HepG2 (cell line): Measurements from ENCODE around the gene AHRR. TPM values are rescaled to one million over a fixed set of nuclear protein-coding genes. Genes with fewer than 3 reads are reported as not detected.

Source experiments
- BATF2 ChIP-seq: sonication (generic); formaldehyde crosslinking; IDR thresholded peaks from 2 replicates; pipeline ENCODE4 v1.8.0; 2022; ENCODE audit warnings: mild to moderate bottlenecking, missing genetic modification reagents, moderate library complexity
- CBFB ChIP-seq: sonication (generic); formaldehyde crosslinking; IDR thresholded peaks from 2 replicates; pipeline ENCODE4 v1.4.0; 2020; ENCODE audit warnings: missing genetic modification reagents
- KLF13 ChIP-seq: sonication (generic); formaldehyde crosslinking; IDR thresholded peaks from 2 replicates; pipeline ENCODE4 v1.4.0; 2020; ENCODE audit warnings: mild to moderate bottlenecking, missing genetic modification reagents
- MAFG ChIP-seq: sonication (generic); formaldehyde crosslinking; IDR thresholded peaks from 2 replicates; pipeline ENCODE4 v1.5.1; 2020; ENCODE audit warnings: mild to moderate bottlenecking, missing genetic modification reagents
- NR2F1 ChIP-seq, 2 experiments: fragments of 450-650 bp in 1 of 2; formaldehyde crosslinking in 1 of 2; IDR thresholded peaks; 2 replicates each; pipeline versions ENCODE4 v1.5.0 to v1.6.1; 2016 to 2020; ENCODE audit warnings: mild to moderate bottlenecking in 1 of 2, missing compliant biosample characterization in 1 of 2, missing genetic modification reagents in 1 of 2, moderate library complexity in 1 of 2
- SALL2 ChIP-seq: sonication (generic); formaldehyde crosslinking; IDR thresholded peaks from 2 replicates; pipeline ENCODE4 v1.8.1; 2023; ENCODE audit warnings: mild to moderate bottlenecking, missing genetic modification reagents, inconsistent platforms
- ZBTB10 ChIP-seq: sonication (generic); formaldehyde crosslinking; IDR thresholded peaks from 2 replicates; pipeline ENCODE4 v1.4.0; 2020; ENCODE audit warnings: missing genetic modification reagents, borderline replicate concordance
- ZKSCAN1 ChIP-seq: fragments of 150-350 bp; IDR thresholded peaks from 2 replicates; pipeline ENCODE4 v1.6.1; 2014; ENCODE audit warnings: low read length
- ZMYM4 ChIP-seq: sonication (generic); formaldehyde crosslinking; IDR thresholded peaks from 2 replicates; pipeline ENCODE4 v1.8.1; 2023; ENCODE audit warnings: mild to moderate bottlenecking, missing genetic modification reagents
- ZNF274 ChIP-seq: sonication (generic); formaldehyde crosslinking; IDR thresholded peaks from 2 replicates; pipeline ENCODE4 v1.5.1; 2020; ENCODE audit warnings: mild to moderate bottlenecking, missing genetic modification reagents
- ZNF598 ChIP-seq: sonication (generic); formaldehyde crosslinking; IDR thresholded peaks from 2 replicates; pipeline ENCODE4 v1.5.1; 2020; ENCODE audit warnings: mild to moderate bottlenecking, missing genetic modification reagents, borderline replicate concordance
- ZNF891 ChIP-seq: sonication (generic); formaldehyde crosslinking; IDR thresholded peaks from 2 replicates; pipeline ENCODE4 v1.5.0; 2020; ENCODE audit warnings: mild to moderate bottlenecking, missing genetic modification reagents
- polyA plus RNA-seq, 8 experiments: library from polyadenylated mRNA; depleted of rRNA in 3 of 8; stranded (reverse) in 7 of 8; unstranded in 1 of 8; fragments of >200 nt; fragmentation: Illumina TruSeq in 4 of 8; extraction: Trizol in 4 of 8; gene quantifications; 2 replicates each; pipeline versions ENCODE4 v1.2.1 to v1.2.3, GENCODE V29; 2011 to 2016; ENCODE audit warnings: low read depth in 4 of 8, missing spikeins in 1 of 8, mixed read lengths in 1 of 8; ENCODE audit not compliant: insufficient read depth in 1 of 8
- total RNA-seq, 5 experiments: library from RNA; depleted of rRNA; stranded (reverse); fragments of >200 nt; fragmentation: Illumina TruSeq; extraction: Trizol; gene quantifications; 2 replicates each; pipeline ENCODE4 v1.2.3, GENCODE V29; 2016; ENCODE audit warnings: low read depth in 1 of 5

Gene AHRR
- total and polyA plus RNA-seq, 2 of the 13 experiments (the other 11 are each of a cell fraction or from before 2014, with no cell fraction given): 0.28 to 0.35 TPM

- no peak for TF ChIP-seq ZMYM4 (CRISPR knock-in tag)
- no peak for TF ChIP-seq KLF13 (CRISPR knock-in tag)
- no peak for TF ChIP-seq ZNF598 (CRISPR knock-in tag)
- no peak for TF ChIP-seq BATF2 (CRISPR knock-in tag)
- TF ChIP-seq NR2F1 (CRISPR knock-in tag; IDR thresholded peaks at IDR 0.05): no peak
- TF ChIP-seq ZNF274 (CRISPR knock-in tag): no peak
- TF ChIP-seq SALL2 (CRISPR knock-in tag): no peak
- no peak for TF ChIP-seq ZNF891
- TF ChIP-seq ZKSCAN1: no peak
- no peak for TF ChIP-seq CBFB
- TF ChIP-seq ZBTB10 (CRISPR knock-in tag): no peak
- no peak for TF ChIP-seq MAFG (CRISPR knock-in tag)
These were observed 31.4 kb downstream of the AHRR start (continued) for GRCh38 chr5:352639-353611.
